Activated CD8-positive, alpha-beta T cell treated with anti-CD3 and anti-CD28 coated beads for 36 hours (primary cell): ENCODE data around the gene IZUMO4. TPM values are rescaled to one million over a fixed set of nuclear protein-coding genes. Genes with fewer than 3 reads are reported as not detected.
A peak's percentile ranks its signal among the peaks of the same experiment; 100 is the strongest.

Experiments
- ATAC-seq: fragments of 200-7000 bp; cut with Tn5 transposase; one replicate; pipeline ENCODE4 v1.10.0; 2021; ENCODE audit warnings: mild to moderate bottlenecking, moderate library complexity
- CTCF ChIA-PET: fragments of 350-600 bp; sonication (Branson Sonifier 250); formaldehyde crosslinking; loops from one replicate; lab custom pipeline; 2021; ENCODE audit warnings: antibody characterized with exemption; lab: Charles Lee
- POLR2A ChIA-PET: fragments of 350-600 bp; sonication (Branson Sonifier 250); formaldehyde crosslinking; loops from one replicate; lab custom pipeline; 2021; ENCODE audit warnings: antibody characterized with exemption; lab: Charles Lee
- DNase-seq: peaks from one replicate; pipeline ENCODE4 v3.0.0-alpha.2; 2020
- H3K27ac Mint-ChIP-seq: one replicate; pipeline ENCODE4 v1.8.0; 2021; ENCODE audit warnings: mild to moderate bottlenecking, mixed read lengths
- H3K27me3 Mint-ChIP-seq: one replicate; pipeline ENCODE4 v1.8.0; 2021; ENCODE audit warnings: mixed read lengths
- H3K36me3 Mint-ChIP-seq: one replicate; pipeline ENCODE4 v1.8.0; 2021; ENCODE audit warnings: low read depth, mixed read lengths
- H3K4me1 Mint-ChIP-seq: one replicate; pipeline ENCODE4 v1.8.0; 2021; ENCODE audit warnings: low read depth, mixed read lengths
- H3K4me3 Mint-ChIP-seq: one replicate; pipeline ENCODE4 v1.8.0; 2021; ENCODE audit warnings: mild to moderate bottlenecking, moderate library complexity, mixed read lengths
- H3K9me3 Mint-ChIP-seq: one replicate; pipeline ENCODE4 v1.8.0; 2021; ENCODE audit warnings: mixed read lengths
- CTCF ChIP-seq: fragments of 200-600 bp; IDR thresholded peaks from one replicate; pipeline ENCODE4 v1.8.0; 2022; ENCODE audit warnings: antibody characterized with exemption, mild to moderate bottlenecking
- intact Hi-C: fragments of 100-400 bp; cut with micrococcal nuclease; formaldehyde crosslinking; loops from one replicate; pipeline ENCODE4 v1.10.0; 2022
- total RNA-seq, 2 experiments: library from RNA; stranded (reverse); gene quantifications; one replicate each; pipeline ENCODE4 v1.2.3, GENCODE V29; 2021

The IZUMO4 gene
- total RNA-seq, 2 experiments from 2014 or later, result 22.6 to 23.0 TPM

DNA sequence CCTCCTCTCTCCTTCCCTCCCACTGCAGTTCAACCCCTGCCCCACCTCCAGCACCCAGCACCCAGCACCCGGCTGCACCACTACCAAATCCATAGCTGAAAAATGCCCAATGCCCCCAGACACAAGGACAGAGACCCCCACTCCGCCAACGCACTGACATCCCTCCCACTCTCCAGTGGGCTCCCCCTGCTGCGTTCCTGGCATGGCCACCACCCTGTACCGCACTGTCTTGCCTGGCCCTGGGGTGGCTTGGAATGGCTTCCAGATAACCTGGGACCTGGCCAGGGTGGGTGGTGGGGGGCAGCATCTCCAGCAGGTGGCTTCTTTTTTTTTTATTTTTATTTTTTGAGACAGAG is 39.9 kb upstream of the IZUMO4 start:
- no peaks in the 10 kb centered on the region for H3K27me3 Mint-ChIP-seq
- DNase-seq (no peak), ATAC-seq (no peak)
- H3K4me1 Mint-ChIP-seq, result peaks cover 59% of the 10 kb centered on the region
- no peak for TF ChIP-seq CTCF
- peak overlapping the region; percentile 89 for H3K27ac Mint-ChIP-seq
- CTCF ChIA-PET, result interaction anchor here (1.0 to 1.8 kb wide), 2 partner anchors 13 to 37 kb away, joined by 3 to 9 read pairs; no protein-coding TSS in a partner anchor
- peak overlapping the region; percentile 49 for H3K4me3 Mint-ChIP-seq
- H3K36me3 Mint-ChIP-seq, result no peaks in the 10 kb centered on the region
- no peaks in the 10 kb centered on the region for H3K9me3 Mint-ChIP-seq
- intact Hi-C loops, result no loop called here
- POLR2A ChIA-PET, result interaction anchor here (1.0 to 5.5 kb wide), 4 partner anchors 14 to 159 kb away, joined by 4 to 29 read pairs (median 8); no protein-coding TSS in a partner anchor

- DNase-seq (no peak), ATAC-seq (no peak)
- no peaks in the 10 kb centered on the region for H3K27me3 Mint-ChIP-seq
- H3K27ac Mint-ChIP-seq, result peak overlapping the region; percentile 89
- H3K4me3 Mint-ChIP-seq, result no peak overlapping the region
- ChIA-PET CTCF (interaction anchor here (1.8 kb wide), 1 partner anchor 12 kb away, joined by 9 read pairs; no protein-coding TSS in a partner anchor), POLR2A (interaction anchor here (0.9 to 5.5 kb wide), 8 partner anchors 9 to 160 kb away, joined by 3 to 29 read pairs (median 4); no protein-coding TSS in a partner anchor)
- peaks cover 58% of the 10 kb centered on the region for H3K4me1 Mint-ChIP-seq
- TF ChIP-seq CTCF, result no peak
- no peaks in the 10 kb centered on the region for H3K36me3 Mint-ChIP-seq
- H3K9me3 Mint-ChIP-seq, result no peaks in the 10 kb centered on the region
- intact Hi-C loops, result no loop called here
These were observed 38.9 kb upstream of the IZUMO4 start for GRCh38 chr19:2057484-2058469.

- ChIA-PET POLR2A (interaction anchor here (0.6 to 5.5 kb wide), 8 partner anchors 7 to 265 kb away, joined by 3 to 29 read pairs (median 6); partner anchors contain the start of gene MKNK2), CTCF (interaction anchor here (1.6 kb wide), 1 partner anchor 11 kb away, joined by 4 read pairs; no protein-coding TSS in a partner anchor)
- Mint-ChIP-seq H3K9me3 (no peaks in the 10 kb centered on the region), H3K27ac (peak overlapping the region; percentile 66), H3K27me3 (no peaks in the 10 kb centered on the region), H3K36me3 (no peaks in the 10 kb centered on the region), H3K4me1 (peaks cover 55% of the 10 kb centered on the region), H3K4me3 (peak overlapping the region; percentile 32)
- intact Hi-C loops, result no loop called here
- no peak for DNase-seq
- TF ChIP-seq CTCF, result no peak
- no peak for ATAC-seq
These were observed 37.9 kb upstream of the IZUMO4 start for GRCh38 chr19:2058570-2059421.

GRCh38 chr19:2059422-2060201 is 37.1 kb upstream of the IZUMO4 start:
- CTCF ChIA-PET, result interaction anchor here (1.6 to 2.5 kb wide), 2 partner anchors 8 to 10 kb away, joined by 4 to 15 read pairs; no protein-coding TSS in a partner anchor
- peak overlapping the region; percentile 85 for H3K4me3 Mint-ChIP-seq
- peak overlapping the region; percentile 96 for H3K27ac Mint-ChIP-seq
- ATAC-seq (no peak), DNase-seq (no peak)
- intact Hi-C loops, result no loop called here
- H3K9me3 Mint-ChIP-seq, result no peaks in the 10 kb centered on the region
- peaks cover 55% of the 10 kb centered on the region for H3K4me1 Mint-ChIP-seq
- no peaks in the 10 kb centered on the region for H3K36me3 Mint-ChIP-seq
- H3K27me3 Mint-ChIP-seq, result no peaks in the 10 kb centered on the region
- POLR2A ChIA-PET, result interaction anchor here (1.2 to 5.5 kb wide), 5 partner anchors 8 to 25 kb away, joined by 3 to 29 read pairs (median 27); partner anchors contain the start of gene MKNK2
- no peak for TF ChIP-seq CTCF
